DND-41 (cell line): ENCODE data around the gene USH1C.

Source experiments
- CTCF ChIP-seq: IDR thresholded peaks from 2 replicates; pipeline ENCODE4 v1.5.1; 2012; ENCODE audit warnings: borderline replicate concordance, low read length, moderate library complexity, mild to moderate bottlenecking; ENCODE audit not compliant: poor library complexity, severe bottlenecking; ENCODE audit errors: extremely low read depth
- EZH2 ChIP-seq: IDR thresholded peaks from 3 replicates; pipeline ENCODE4 v1.6.1; 2012; ENCODE audit warnings: borderline replicate concordance, low read depth, mild to moderate bottlenecking, moderate library complexity, low read length, inconsistent platforms; ENCODE audit not compliant: severe bottlenecking

GRCh38 chr11:17568944-17569343, 24.7 kb upstream of the USH1C start:
- TF ChIP-seq CTCF (no peak), EZH2 (no peak)
